ENCODE data around the gene PABPN1L.

- TF ChIP-seq CTCF (IDR thresholded peaks at IDR 0.05; ENCODE audit: insufficient read depth, low read depth, low read length) = no peak
- no peak for TF ChIP-seq EZH2 (IDR thresholded peaks at IDR 0.05; ENCODE audit: insufficient read depth, low read length)
Observed at GRCh38 chr16:88878967-88879787, 12.7 kb upstream of the PABPN1L start.

Data from astrocyte (in vitro differentiated cells and primary cell).